DMS53 treated with DMSO at 0.1 percent for 48 hours (cell line): ENCODE results near the gene ZNF780B.
"Not testable (repeated sequence)": the region's sequence is repeated elsewhere in the genome, so short reads cannot be mapped to it uniquely, and the experiment has no call there.

ENCODE experiments used
- DNase-seq: peaks from one replicate; lab custom pipeline; 2025; ENCODE audit not compliant: unreplicated experiment; lab: John Stamatoyannopoulos, UW

Gene ZNF780B

GRCh38 chr19:40041718-40042117, 14.3 kb downstream of the ZNF780B start:
- DNase-seq = not testable (repeated sequence)

GRCh38 chr19:40038047-40038446, 18.0 kb downstream of the ZNF780B start:
- DNase-seq = not testable (repeated sequence)

GRCh38 chr19:40035996-40036395, 20.0 kb downstream of the ZNF780B start:
- no peak for DNase-seq

GRCh38 chr19:40033989-40034560, 22.0 kb downstream of the ZNF780B start:
- no peak for DNase-seq

- no peak for DNase-seq
These were observed 29.4 kb downstream of the ZNF780B start for GRCh38 chr19:40026597-40026970.

- DNase-seq = no peak
These were observed 30.0 kb downstream of the ZNF780B start for GRCh38 chr19:40025938-40026596.

- no peak for DNase-seq
These were observed 32.1 kb downstream of the ZNF780B start for GRCh38 chr19:40023969-40024368.

GRCh38 chr19:40013991-40014390, 42.0 kb downstream of the ZNF780B start:
- DNase-seq = no peak

GRCh38 chr19:40009674-40010073, 46.4 kb downstream of the ZNF780B start:
- DNase-seq = no peak

- no peak for DNase-seq
These were observed 49.7 kb downstream of the ZNF780B start for GRCh38 chr19:40006273-40006691.

- no peak for DNase-seq
These were observed 50.2 kb downstream of the ZNF780B start for GRCh38 chr19:40005691-40006272.

GRCh38 chr19:39998501-39998900, 57.5 kb downstream of the ZNF780B start:
- no peak for DNase-seq

GRCh38 chr19:39997638-39998216, 58.3 kb downstream of the ZNF780B start:
- no peak for DNase-seq

GRCh38 chr19:39996811-39997637, 59.0 kb downstream of the ZNF780B start, which contains the start of gene ZNF546:
Gene ZNF546 (plus strand): TSS chr19:39997060. CDS start chr19:39998327, 1,267 bp downstream.
- peak; percentile 83 for DNase-seq

- DNase-seq = peak; percentile 80
These were observed 59.7 kb downstream of the ZNF780B start for GRCh38 chr19:39996218-39996810.

- DNase-seq = no peak
These were observed 60.2 kb downstream of the ZNF780B start for GRCh38 chr19:39995794-39996193.

- no peak for DNase-seq
These were observed 61.7 kb downstream of the ZNF780B start for GRCh38 chr19:39994361-39994760.

- DNase-seq = no peak
These were observed 62.4 kb downstream of the ZNF780B start for GRCh38 chr19:39993605-39994004.

GRCh38 chr19:39987596-39987995, 68.4 kb downstream of the ZNF780B start:
- DNase-seq = no peak

- DNase-seq = no peak
These were observed 68.9 kb downstream of the ZNF780B start for GRCh38 chr19:39987167-39987566.

- DNase-seq = no peak
These were observed 69.4 kb downstream of the ZNF780B start for GRCh38 chr19:39986643-39987042.
